GM21786 (cell line): ENCODE results near the gene ADAMTS12.

ENCODE experiments used
- ATAC-seq: cut with Tn5 transposase; IDR thresholded peaks from one replicate; pipeline ENCODE4 v1.9.1; 2021; ENCODE audit not compliant: unreplicated experiment

Gene ADAMTS12

GRCh38 chr5:33846851-33847250 is 44.9 kb downstream of the ADAMTS12 start:
- ATAC-seq = no peak

GRCh38 chr5:33843579-33843978 is 48.2 kb downstream of the ADAMTS12 start:
- ATAC-seq = no peak

GRCh38 chr5:33842456-33842855 is 49.3 kb downstream of the ADAMTS12 start:
- no peak for ATAC-seq

- ATAC-seq = no peak
Observed at GRCh38 chr5:33841891-33842290, 49.9 kb downstream of the ADAMTS12 start.

- peak; percentile 68 for ATAC-seq
Observed at GRCh38 chr5:33840927-33841547, 50.8 kb downstream of the ADAMTS12 start.

GRCh38 chr5:33837301-33837700 is 54.5 kb downstream of the ADAMTS12 start:
- no peak for ATAC-seq

- ATAC-seq = no peak
Observed at GRCh38 chr5:33834334-33834733, 57.5 kb downstream of the ADAMTS12 start.

- ATAC-seq = no peak
Observed at GRCh38 chr5:33833237-33833575, 58.6 kb downstream of the ADAMTS12 start.

- ATAC-seq = no peak
Observed at GRCh38 chr5:33832404-33833236, 59.2 kb downstream of the ADAMTS12 start.

- ATAC-seq = no peak
Observed at GRCh38 chr5:33831041-33831440, 60.7 kb downstream of the ADAMTS12 start.

- no peak for ATAC-seq
Observed at GRCh38 chr5:33829430-33829829, 62.4 kb downstream of the ADAMTS12 start.

GRCh38 chr5:33828626-33829308 is 63.0 kb downstream of the ADAMTS12 start:
- no peak for ATAC-seq

GRCh38 chr5:33827885-33828284 is 63.9 kb downstream of the ADAMTS12 start:
- no peak for ATAC-seq

- ATAC-seq = no peak
Observed at GRCh38 chr5:33827018-33827707, 64.6 kb downstream of the ADAMTS12 start.

- ATAC-seq = peak; percentile 91
Observed at GRCh38 chr5:33824516-33825195, 67.1 kb downstream of the ADAMTS12 start.

GRCh38 chr5:33817301-33817700 is 74.5 kb downstream of the ADAMTS12 start:
- ATAC-seq = no peak

- ATAC-seq = no peak
Observed at GRCh38 chr5:33816791-33817190, 75.0 kb downstream of the ADAMTS12 start.

- no peak for ATAC-seq
Observed at GRCh38 chr5:33812746-33813145, 79.0 kb downstream of the ADAMTS12 start.

GRCh38 chr5:33810491-33811120 is 81.2 kb downstream of the ADAMTS12 start:
- no peak for ATAC-seq

- no peak for ATAC-seq
Observed at GRCh38 chr5:33809936-33810335, 81.9 kb downstream of the ADAMTS12 start.
